HepG2 (cell line): ENCODE data around the gene LSS. TPM values are rescaled to one million over a fixed set of nuclear protein-coding genes. Genes with fewer than 3 reads are reported as not detected.

Experiments used
- ATAC-seq: fragments of 200-7000 bp; cut with Tn5 transposase; 3 replicates; pipeline ENCODE4 v1.9.1; 2020; ENCODE audit warnings: mild to moderate bottlenecking, moderate library complexity
- BruUV-seq: library from RNA; stranded (reverse); fragments of 400-500 nt; replicated peaks from 2 replicates; lab custom pipeline; 2021; lab: Mats Ljungman, UMichigan
- CTCF ChIA-PET: fragments of 300-600 bp; formaldehyde crosslinking; extraction: SDS; loops from one replicate; lab custom pipeline; 2021; ENCODE audit warnings: low total read pairs, inconsistent platforms, low intra/inter-chr PET ratio; lab: Yijun Ruan, JAX
- POLR2A ChIA-PET: fragments of 350-600 bp; sonication (Branson Sonifier 250); formaldehyde crosslinking; loops from one replicate; lab custom pipeline; 2020; ENCODE audit warnings: antibody characterized with exemption, inconsistent platforms; lab: Yijun Ruan, JAX
- DNase-seq: peaks from one replicate; pipeline ENCODE4 v3.0.0-alpha.2; 2015; ENCODE audit warnings: low spot score
- FAIRE-seq: peaks from 3 replicates; lab custom pipeline; 2011; peaks lifted over from hg19 to GRCh38; lab: Jason Lieb, UNC
- H2AFZ ChIP-seq: one replicate; pipeline ENCODE4 v1.6.1; 2011; ENCODE audit warnings: low read length, inconsistent platforms
- H3K27ac ChIP-seq: fragments of 300-600 bp; 3 replicates; pipeline ENCODE4 v1.8.0; 2011; ENCODE audit warnings: mixed run types, mild to moderate bottlenecking, mixed read lengths, low read length, inconsistent platforms; ENCODE audit not compliant: insufficient read depth; ENCODE audit errors: extremely low read length
- H3K27me3 ChIP-seq, 2 experiments: fragments of 200-600 bp in 1 of 2; 2 replicates in 1 of 2; 3 replicates in 1 of 2; pipeline versions ENCODE4 v1.6.0 to v1.8.0; 2011; ENCODE audit warnings: low read length in 2 of 2, mild to moderate bottlenecking in 2 of 2, moderate library complexity in 2 of 2, inconsistent platforms in 1 of 2; ENCODE audit not compliant: insufficient read depth in 2 of 2, control insufficient read depth in 1 of 2
- H3K36me3 ChIP-seq, 2 experiments: fragments of 200-600 bp in 1 of 2; replicated peaks in 1 of 2; 2 replicates in 1 of 2; 3 replicates in 1 of 2; pipeline versions ENCODE4 v1.5.1 to v1.8.0; 2011; ENCODE audit warnings: low read length in 2 of 2, inconsistent platforms in 1 of 2; ENCODE audit not compliant: insufficient read depth in 2 of 2, control insufficient read depth in 1 of 2
- H3K4me1 ChIP-seq: 2 replicates; pipeline ENCODE4 v1.5.1; 2012; ENCODE audit warnings: low read length, inconsistent platforms; ENCODE audit not compliant: insufficient read depth
- H3K4me2 ChIP-seq: 2 replicates; pipeline ENCODE4 v1.6.0; 2011; ENCODE audit warnings: low read depth, low read length, inconsistent platforms
- H3K4me3 ChIP-seq, 3 experiments: fragments of 200-600 bp in 1 of 3; sonication (generic), shearing (Covaris generic) in 1 of 3; replicated peaks in 1 of 3; 2 replicates each; pipeline ENCODE4 v1.5.1; 2011 to 2016; ENCODE audit warnings: low read length in 3 of 3, inconsistent platforms in 2 of 3, low read depth in 2 of 3, mild to moderate bottlenecking in 2 of 3, control low read depth in 1 of 3, mixed read lengths in 1 of 3; ENCODE audit not compliant: insufficient read depth in 1 of 3
- H3K79me2 ChIP-seq: one replicate; pipeline ENCODE4 v1.6.1; 2011; ENCODE audit warnings: low read length, inconsistent platforms; ENCODE audit not compliant: insufficient read depth
- H3K9ac ChIP-seq: 2 replicates; pipeline ENCODE4 v1.6.0; 2011; ENCODE audit warnings: mild to moderate bottlenecking, low read depth, low read length, inconsistent platforms; ENCODE audit not compliant: insufficient read depth
- H3K9me3 ChIP-seq: 2 replicates; pipeline ENCODE4 v1.5.1; 2012; ENCODE audit warnings: mild to moderate bottlenecking, low read length
- H4K20me1 ChIP-seq: 2 replicates; pipeline ENCODE4 v1.6.0; 2011; ENCODE audit warnings: inconsistent platforms, mild to moderate bottlenecking, low read length, moderate library complexity; ENCODE audit not compliant: insufficient read depth
- HNRNPUL1 ChIP-seq: fragments of 200-400 bp; formaldehyde crosslinking; IDR thresholded peaks from 2 replicates; pipeline ENCODE4 v1.6.1; 2017; ENCODE audit warnings: low read depth, mild to moderate bottlenecking, low read length, moderate library complexity
- MAFG ChIP-seq: sonication (generic); formaldehyde crosslinking; IDR thresholded peaks from 2 replicates; pipeline ENCODE4 v1.5.1; 2020; ENCODE audit warnings: mild to moderate bottlenecking, missing genetic modification reagents
- RBAK ChIP-seq: sonication (generic); formaldehyde crosslinking; IDR thresholded peaks from 2 replicates; pipeline ENCODE4 v1.5.1; 2020; ENCODE audit warnings: mild to moderate bottlenecking, missing genetic modification reagents
- RBM22 ChIP-seq: fragments of 200-400 bp; formaldehyde crosslinking; optimal IDR thresholded peaks from 2 replicates; pipeline ENCODE3; 2017; ENCODE audit warnings: mild to moderate bottlenecking, low read length, moderate library complexity
- RXRA ChIP-seq: sonication (generic); formaldehyde crosslinking; IDR thresholded peaks from 2 replicates; pipeline ENCODE4 v1.5.1; 2020; ENCODE audit warnings: missing genetic modification reagents
- SMAD3 ChIP-seq: sonication (generic); formaldehyde crosslinking; IDR thresholded peaks from 2 replicates; pipeline ENCODE4 v1.4.0; 2020; ENCODE audit warnings: missing genetic modification reagents
- ZFP41 ChIP-seq: sonication (generic); formaldehyde crosslinking; IDR thresholded peaks from 2 replicates; pipeline ENCODE4 v1.4.0; 2020; ENCODE audit warnings: mild to moderate bottlenecking, missing genetic modification reagents, borderline replicate concordance
- ZNF18 ChIP-seq: sonication (generic); formaldehyde crosslinking; IDR thresholded peaks from 2 replicates; pipeline ENCODE4 v1.8.0; 2022; ENCODE audit warnings: mild to moderate bottlenecking, missing genetic modification reagents; ENCODE audit not compliant: insufficient replicate concordance
- ZNF598 ChIP-seq: sonication (generic); formaldehyde crosslinking; IDR thresholded peaks from 2 replicates; pipeline ENCODE4 v1.5.1; 2020; ENCODE audit warnings: mild to moderate bottlenecking, missing genetic modification reagents, borderline replicate concordance
- ZNF879 ChIP-seq: sonication (generic); formaldehyde crosslinking; IDR thresholded peaks from 2 replicates; pipeline ENCODE4 v1.8.1; 2023; ENCODE audit warnings: missing genetic modification reagents
- WGBS: methylation state at CpG from one replicate; pipeline ENCODE4 v1.1.6; 2017; ENCODE audit warnings: low lambda C conversion rate; 5-methylcytosine and 5-hydroxymethylcytosine counted together
- in situ Hi-C: cut with HindIII; loops from 2 replicates; pipeline ENCODE4 v1.10.0; 2017; ENCODE audit warnings: low pct_unique_long_range_greater_than_20kb; ENCODE audit not compliant: extremely low pct_ligation_motif_present
- intact Hi-C: fragments of 100-400 bp; cut with micrococcal nuclease; formaldehyde crosslinking; loops from one replicate; pipeline ENCODE4 v1.10.0; 2022; ENCODE audit not compliant: unreplicated experiment
- polyA plus RNA-seq, 8 experiments: library from polyadenylated mRNA; depleted of rRNA in 3 of 8; stranded (reverse) in 7 of 8; unstranded in 1 of 8; fragments of >200 nt; fragmentation: Illumina TruSeq in 4 of 8; extraction: Trizol in 4 of 8; gene quantifications; 2 replicates each; pipeline versions ENCODE4 v1.2.1 to v1.2.3, GENCODE V29; 2011 to 2016; ENCODE audit warnings: low read depth in 4 of 8, missing spikeins in 1 of 8, mixed read lengths in 1 of 8; ENCODE audit not compliant: insufficient read depth in 1 of 8
- total RNA-seq, 5 experiments: library from RNA; depleted of rRNA; stranded (reverse); fragments of >200 nt; fragmentation: Illumina TruSeq; extraction: Trizol; gene quantifications; 2 replicates each; pipeline ENCODE4 v1.2.3, GENCODE V29; 2016; ENCODE audit warnings: low read depth in 1 of 5

Gene LSS
- total and polyA plus RNA-seq, 2 of the 13 experiments (the other 11 are each of a cell fraction or from before 2014, with no cell fraction given) = 72.6 to 113 TPM

GRCh38 chr21:46245213-46245915, 16.8 kb upstream of the LSS start:
- in situ Hi-C loops = no loop called here
- H3K4me3 ChIP-seq = no peak overlapping the region
- ATAC-seq (peak; percentile 72), FAIRE-seq (no peak), DNase-seq (no peak)
- 67% methylated on average over 3 of the region's 3 CpGs for WGBS
- H3K79me2 ChIP-seq = no peaks in the 10 kb centered on the region
- H3K27ac ChIP-seq = no peak overlapping the region
- no peaks in the 10 kb centered on the region for H3K9me3 ChIP-seq
- no peak overlapping the region for H2AFZ ChIP-seq
- H3K9ac ChIP-seq = no peak overlapping the region
- H3K36me3 ChIP-seq = peaks cover 42 to 89% of the 10 kb centered on the region in 2 experiments
- TF ChIP-seq RBM22 (peak; percentile 29), RXRA (CRISPR knock-in tag) (no peak)
- intact Hi-C loops = no loop called here
- no TSS peak for BruUV-seq
- H4K20me1 ChIP-seq = no peaks in the 10 kb centered on the region; the same call in 1 of the 2 replicates
- no peaks in the 10 kb centered on the region for H3K27me3 ChIP-seq
- POLR2A ChIA-PET = interaction anchor here (0.7 kb wide), 1 partner anchor 80 kb away, joined by 3 read pairs; no protein-coding TSS in a partner anchor
- no peak overlapping the region for H3K4me2 ChIP-seq
- CTCF ChIA-PET = no interaction called here
- H3K4me1 ChIP-seq = no peaks in the 10 kb centered on the region

- ATAC-seq (peak; percentile 13; the same call in 1 of the 3 replicates), FAIRE-seq (no peak), DNase-seq (no peak)
- 100% methylated on average over 1 of the region's 8 CpGs for WGBS
- no peaks in the 10 kb centered on the region; the same call in 1 of the 2 replicates for H4K20me1 ChIP-seq
- H3K9ac ChIP-seq = no peak overlapping the region
- no peak overlapping the region for H3K4me3 ChIP-seq
- H2AFZ ChIP-seq = no peak overlapping the region
- no TSS peak for BruUV-seq
- H3K27ac ChIP-seq = no peak overlapping the region
- in situ Hi-C loops (no loop called here), intact Hi-C loops (no loop called here)
- H3K27me3 ChIP-seq = no peaks in the 10 kb centered on the region
- ChIA-PET POLR2A (no interaction called here), CTCF (no interaction called here)
- no peaks in the 10 kb centered on the region for H3K4me1 ChIP-seq
- H3K9me3 ChIP-seq = no peaks in the 10 kb centered on the region
- peaks cover 47 to 89% of the 10 kb centered on the region in 2 experiments for H3K36me3 ChIP-seq
- H3K4me2 ChIP-seq = no peak overlapping the region
- no peaks in the 10 kb centered on the region for H3K79me2 ChIP-seq
- TF ChIP-seq ZNF598 (CRISPR knock-in tag) (no peak), ZFP41 (CRISPR knock-in tag) (no peak), SMAD3 (CRISPR knock-in tag) (no peak), ZNF879 (no peak), RBAK (CRISPR knock-in tag) (no peak), MAFG (CRISPR knock-in tag) (no peak), ZNF18 (CRISPR knock-in tag) (no peak), HNRNPUL1 (no peak)
Observed at GRCh38 chr21:46244602-46245001, 16.0 kb upstream of the LSS start.
